WTC11 (cell line): Measurements from ENCODE around the gene NRSN2. TPM values are rescaled to one million over a fixed set of nuclear protein-coding genes. Genes with fewer than 3 reads are reported as not detected.
"Not testable (repeated sequence)": the region's sequence is repeated elsewhere in the genome, so short reads cannot be mapped to it uniquely, and the experiment has no call there.

Experiments
- ATAC-seq: fragments of 200-7000 bp; cut with Tn5 transposase; 2 replicates; pipeline ENCODE4 v1.10.0; 2021; ENCODE audit warnings: mild to moderate bottlenecking, moderate library complexity
- CTCF ChIA-PET: fragments of 300-600 bp; sonication (Branson Sonifier 250); formaldehyde crosslinking; loops from one replicate; lab custom pipeline; 2021; ENCODE audit warnings: antibody characterized with exemption; lab: Charles Lee
- POLR2A ChIA-PET: fragments of 350-600 bp; sonication (Branson Sonifier 250); formaldehyde crosslinking; loops from one replicate; lab custom pipeline; 2021; ENCODE audit warnings: antibody characterized with exemption; lab: Charles Lee
- DNase-seq: peaks from one replicate; pipeline ENCODE4 v3.0.0; 2021; ENCODE audit warnings: low spot score
- H3K27ac Mint-ChIP-seq: 2 replicates; pipeline ENCODE4 v1.8.0; 2021; ENCODE audit warnings: mixed read lengths
- H3K27me3 Mint-ChIP-seq: 2 replicates; pipeline ENCODE4 v1.8.0; 2021; ENCODE audit warnings: low read depth, mild to moderate bottlenecking, moderate library complexity, mixed read lengths
- H3K36me3 Mint-ChIP-seq: 2 replicates; pipeline ENCODE4 v1.8.0; 2021; ENCODE audit warnings: mixed read lengths
- H3K4me1 Mint-ChIP-seq: 2 replicates; pipeline ENCODE4 v1.8.0; 2022; ENCODE audit warnings: mixed read lengths
- H3K4me3 Mint-ChIP-seq: 2 replicates; pipeline ENCODE4 v1.8.0; 2021; ENCODE audit warnings: mild to moderate bottlenecking, moderate library complexity, mixed read lengths
- H3K9me3 Mint-ChIP-seq: 2 replicates; pipeline ENCODE4 v1.8.0; 2021; ENCODE audit warnings: mixed read lengths
- CREB1 ChIP-seq: sonication (generic); formaldehyde crosslinking; IDR thresholded peaks from 2 replicates; pipeline ENCODE4 v1.8.0; 2023; ENCODE audit warnings: mild to moderate bottlenecking, missing genetic modification reagents
- CTCF ChIP-seq: fragments of 200-600 bp; IDR thresholded peaks from 2 replicates; pipeline ENCODE4 v1.8.0; 2022; ENCODE audit warnings: antibody characterized with exemption
- ETV6 ChIP-seq: sonication (generic); formaldehyde crosslinking; IDR thresholded peaks from 2 replicates; pipeline ENCODE4 v1.8.1; 2022; ENCODE audit warnings: mild to moderate bottlenecking, missing genetic modification reagents
- NR2C2 ChIP-seq: sonication (generic); formaldehyde crosslinking; IDR thresholded peaks from 2 replicates; pipeline ENCODE4 v1.8.0; 2022; ENCODE audit warnings: mild to moderate bottlenecking, missing genetic modification reagents
- RELA ChIP-seq: sonication (generic); formaldehyde crosslinking; IDR thresholded peaks from 2 replicates; pipeline ENCODE4 v1.8.1; 2022; ENCODE audit warnings: missing genetic modification reagents, mild to moderate bottlenecking, borderline replicate concordance
- RORB ChIP-seq: fragments of 250-450 bp; sonication (Bioruptor Pico); IDR thresholded peaks from 2 replicates; pipeline ENCODE4 v1.9.0; 2021; ENCODE audit warnings: mild to moderate bottlenecking
- TEAD4 ChIP-seq: sonication (generic); formaldehyde crosslinking; IDR thresholded peaks from 2 replicates; pipeline ENCODE4 v1.8.0; 2022; ENCODE audit warnings: mild to moderate bottlenecking, missing genetic modification reagents
- total RNA-seq: library from RNA; stranded (reverse); gene quantifications from 3 replicates; pipeline ENCODE4 v1.2.3, GENCODE V29; 2021
- TF ChIP-seq, protein P1 (sequence below): sonication (generic); formaldehyde crosslinking; IDR thresholded peaks from 2 replicates; pipeline ENCODE4 v1.8.1; 2023; ENCODE audit warnings: mild to moderate bottlenecking, missing genetic modification reagents, moderate library complexity
- TF ChIP-seq, protein P2 (sequence below): sonication (generic); formaldehyde crosslinking; IDR thresholded peaks from 2 replicates; pipeline ENCODE4 v1.8.1; 2023; ENCODE audit warnings: mild to moderate bottlenecking, missing genetic modification reagents, borderline replicate concordance
- TF ChIP-seq, protein P3 (sequence below): sonication (generic); formaldehyde crosslinking; IDR thresholded peaks from 2 replicates; pipeline ENCODE4 v1.8.1; 2023; ENCODE audit warnings: mild to moderate bottlenecking, missing genetic modification reagents
- TF ChIP-seq, protein P4 (sequence below): sonication (generic); formaldehyde crosslinking; IDR thresholded peaks from 2 replicates; pipeline ENCODE4 v1.8.1; 2022; ENCODE audit warnings: missing genetic modification reagents, borderline replicate concordance

Gene NRSN2
- total RNA-seq, 1 experiment from 2014 or later: 23.0 TPM

DNA sequence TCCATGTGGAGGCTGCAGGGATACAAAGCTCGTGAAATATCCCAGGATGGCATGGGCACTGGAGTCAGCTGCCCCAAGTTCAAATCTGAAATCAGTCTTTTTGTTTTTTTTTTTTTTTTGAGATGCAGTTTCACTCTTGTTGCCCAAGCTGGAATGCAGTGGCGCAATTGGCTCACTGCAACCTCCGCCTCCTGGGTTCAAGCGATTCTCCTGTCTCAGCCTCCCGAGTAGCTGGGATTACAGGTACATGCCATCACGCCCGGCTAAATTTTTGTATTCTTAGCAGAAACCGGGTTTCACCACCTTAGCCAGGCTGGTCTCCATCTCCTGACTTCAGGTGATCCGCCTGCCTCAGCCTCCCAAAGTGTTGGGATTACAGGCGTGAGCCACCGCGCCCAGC lies 30.7 kb downstream of the NRSN2 start:
- H3K4me1 Mint-ChIP-seq, ATAC-seq, H3K9me3 Mint-ChIP-seq, H3K4me3 Mint-ChIP-seq, POLR2A ChIA-PET, DNase-seq, H3K36me3 Mint-ChIP-seq, H3K27ac Mint-ChIP-seq, CTCF ChIA-PET: not testable (repeated sequence)
- H3K27me3 Mint-ChIP-seq: peaks cover 21% of the 10 kb centered on the region

DNA sequence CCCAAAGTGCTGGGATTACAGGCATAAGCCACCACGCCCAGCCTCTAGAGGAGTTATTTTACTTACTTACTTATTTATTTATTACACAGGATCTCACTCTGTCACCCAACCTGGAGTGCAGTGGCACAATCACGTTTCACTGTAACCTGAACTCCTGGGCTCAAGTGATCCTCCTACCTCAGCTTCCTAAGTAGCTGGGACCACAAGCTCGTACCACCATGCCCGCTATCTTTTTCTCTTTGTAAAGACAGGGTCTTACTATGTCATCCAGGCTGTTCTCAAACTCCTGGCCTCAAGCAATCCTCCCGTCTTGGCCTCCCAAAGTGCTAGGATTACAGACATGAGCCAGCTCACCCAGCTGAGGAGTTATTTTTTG lies 32.0 kb downstream of the NRSN2 start:
- DNase-seq: no peak
- TF ChIP-seq, protein P1, sequence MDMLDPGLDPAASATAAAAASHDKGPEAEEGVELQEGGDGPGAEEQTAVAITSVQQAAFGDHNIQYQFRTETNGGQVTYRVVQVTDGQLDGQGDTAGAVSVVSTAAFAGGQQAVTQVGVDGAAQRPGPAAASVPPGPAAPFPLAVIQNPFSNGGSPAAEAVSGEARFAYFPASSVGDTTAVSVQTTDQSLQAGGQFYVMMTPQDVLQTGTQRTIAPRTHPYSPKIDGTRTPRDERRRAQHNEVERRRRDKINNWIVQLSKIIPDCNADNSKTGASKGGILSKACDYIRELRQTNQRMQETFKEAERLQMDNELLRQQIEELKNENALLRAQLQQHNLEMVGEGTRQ (CRISPR knock-in tag): no peak
- TF ChIP-seq, protein P2, sequence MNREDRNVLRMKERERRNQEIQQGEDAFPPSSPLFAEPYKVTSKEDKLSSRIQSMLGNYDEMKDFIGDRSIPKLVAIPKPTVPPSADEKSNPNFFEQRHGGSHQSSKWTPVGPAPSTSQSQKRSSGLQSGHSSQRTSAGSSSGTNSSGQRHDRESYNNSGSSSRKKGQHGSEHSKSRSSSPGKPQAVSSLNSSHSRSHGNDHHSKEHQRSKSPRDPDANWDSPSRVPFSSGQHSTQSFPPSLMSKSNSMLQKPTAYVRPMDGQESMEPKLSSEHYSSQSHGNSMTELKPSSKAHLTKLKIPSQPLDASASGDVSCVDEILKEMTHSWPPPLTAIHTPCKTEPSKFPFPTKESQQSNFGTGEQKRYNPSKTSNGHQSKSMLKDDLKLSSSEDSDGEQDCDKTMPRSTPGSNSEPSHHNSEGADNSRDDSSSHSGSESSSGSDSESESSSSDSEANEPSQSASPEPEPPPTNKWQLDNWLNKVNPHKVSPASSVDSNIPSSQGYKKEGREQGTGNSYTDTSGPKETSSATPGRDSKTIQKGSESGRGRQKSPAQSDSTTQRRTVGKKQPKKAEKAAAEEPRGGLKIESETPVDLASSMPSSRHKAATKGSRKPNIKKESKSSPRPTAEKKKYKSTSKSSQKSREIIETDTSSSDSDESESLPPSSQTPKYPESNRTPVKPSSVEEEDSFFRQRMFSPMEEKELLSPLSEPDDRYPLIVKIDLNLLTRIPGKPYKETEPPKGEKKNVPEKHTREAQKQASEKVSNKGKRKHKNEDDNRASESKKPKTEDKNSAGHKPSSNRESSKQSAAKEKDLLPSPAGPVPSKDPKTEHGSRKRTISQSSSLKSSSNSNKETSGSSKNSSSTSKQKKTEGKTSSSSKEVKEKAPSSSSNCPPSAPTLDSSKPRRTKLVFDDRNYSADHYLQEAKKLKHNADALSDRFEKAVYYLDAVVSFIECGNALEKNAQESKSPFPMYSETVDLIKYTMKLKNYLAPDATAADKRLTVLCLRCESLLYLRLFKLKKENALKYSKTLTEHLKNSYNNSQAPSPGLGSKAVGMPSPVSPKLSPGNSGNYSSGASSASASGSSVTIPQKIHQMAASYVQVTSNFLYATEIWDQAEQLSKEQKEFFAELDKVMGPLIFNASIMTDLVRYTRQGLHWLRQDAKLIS (CRISPR knock-in tag): no peak
- no peak for TF ChIP-seq NR2C2 (CRISPR knock-in tag)
- TF ChIP-seq, protein P3, sequence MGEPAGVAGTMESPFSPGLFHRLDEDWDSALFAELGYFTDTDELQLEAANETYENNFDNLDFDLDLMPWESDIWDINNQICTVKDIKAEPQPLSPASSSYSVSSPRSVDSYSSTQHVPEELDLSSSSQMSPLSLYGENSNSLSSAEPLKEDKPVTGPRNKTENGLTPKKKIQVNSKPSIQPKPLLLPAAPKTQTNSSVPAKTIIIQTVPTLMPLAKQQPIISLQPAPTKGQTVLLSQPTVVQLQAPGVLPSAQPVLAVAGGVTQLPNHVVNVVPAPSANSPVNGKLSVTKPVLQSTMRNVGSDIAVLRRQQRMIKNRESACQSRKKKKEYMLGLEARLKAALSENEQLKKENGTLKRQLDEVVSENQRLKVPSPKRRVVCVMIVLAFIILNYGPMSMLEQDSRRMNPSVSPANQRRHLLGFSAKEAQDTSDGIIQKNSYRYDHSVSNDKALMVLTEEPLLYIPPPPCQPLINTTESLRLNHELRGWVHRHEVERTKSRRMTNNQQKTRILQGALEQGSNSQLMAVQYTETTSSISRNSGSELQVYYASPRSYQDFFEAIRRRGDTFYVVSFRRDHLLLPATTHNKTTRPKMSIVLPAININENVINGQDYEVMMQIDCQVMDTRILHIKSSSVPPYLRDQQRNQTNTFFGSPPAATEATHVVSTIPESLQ: no peak
- TF ChIP-seq CTCF: no peak
- no peak for TF ChIP-seq TEAD4
- TF ChIP-seq ETV6 (CRISPR knock-in tag): no peak
- TF ChIP-seq RORB (CRISPR knock-in tag): no peak
- no peak for TF ChIP-seq CREB1 (CRISPR knock-in tag)
- TF ChIP-seq, protein P4, sequence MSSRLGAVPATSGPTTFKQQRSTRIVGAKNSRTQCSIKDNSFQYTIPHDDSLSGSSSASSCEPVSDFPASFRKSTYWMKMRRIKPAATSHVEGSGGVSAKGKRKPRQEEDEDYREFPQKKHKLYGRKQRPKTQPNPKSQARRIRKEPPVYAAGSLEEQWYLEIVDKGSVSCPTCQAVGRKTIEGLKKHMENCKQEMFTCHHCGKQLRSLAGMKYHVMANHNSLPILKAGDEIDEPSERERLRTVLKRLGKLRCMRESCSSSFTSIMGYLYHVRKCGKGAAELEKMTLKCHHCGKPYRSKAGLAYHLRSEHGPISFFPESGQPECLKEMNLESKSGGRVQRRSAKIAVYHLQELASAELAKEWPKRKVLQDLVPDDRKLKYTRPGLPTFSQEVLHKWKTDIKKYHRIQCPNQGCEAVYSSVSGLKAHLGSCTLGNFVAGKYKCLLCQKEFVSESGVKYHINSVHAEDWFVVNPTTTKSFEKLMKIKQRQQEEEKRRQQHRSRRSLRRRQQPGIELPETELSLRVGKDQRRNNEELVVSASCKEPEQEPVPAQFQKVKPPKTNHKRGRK: no peak
- no peak for TF ChIP-seq RELA
- ATAC-seq: no peak
- H3K36me3 Mint-ChIP-seq: no peaks in the 10 kb centered on the region
- CTCF ChIA-PET: interaction anchor here (0.7 to 0.9 kb wide), 2 partner anchors 16 to 21 kb away, joined by 3 to 5 read pairs; no protein-coding TSS in a partner anchor
- no peak overlapping the region for H3K4me3 Mint-ChIP-seq
- no peak overlapping the region for H3K27ac Mint-ChIP-seq
- H3K27me3 Mint-ChIP-seq: peaks cover 30% of the 10 kb centered on the region
- POLR2A ChIA-PET: interaction anchor here (0.7 to 1.1 kb wide), 2 partner anchors 68 to 330 kb away, joined by 4 read pairs; no protein-coding TSS in a partner anchor
- H3K4me1 Mint-ChIP-seq: no peaks in the 10 kb centered on the region
- no peaks in the 10 kb centered on the region for H3K9me3 Mint-ChIP-seq
